Measurements from ENCODE around the gene SPATA3.

SPATA3 gene

DNA sequence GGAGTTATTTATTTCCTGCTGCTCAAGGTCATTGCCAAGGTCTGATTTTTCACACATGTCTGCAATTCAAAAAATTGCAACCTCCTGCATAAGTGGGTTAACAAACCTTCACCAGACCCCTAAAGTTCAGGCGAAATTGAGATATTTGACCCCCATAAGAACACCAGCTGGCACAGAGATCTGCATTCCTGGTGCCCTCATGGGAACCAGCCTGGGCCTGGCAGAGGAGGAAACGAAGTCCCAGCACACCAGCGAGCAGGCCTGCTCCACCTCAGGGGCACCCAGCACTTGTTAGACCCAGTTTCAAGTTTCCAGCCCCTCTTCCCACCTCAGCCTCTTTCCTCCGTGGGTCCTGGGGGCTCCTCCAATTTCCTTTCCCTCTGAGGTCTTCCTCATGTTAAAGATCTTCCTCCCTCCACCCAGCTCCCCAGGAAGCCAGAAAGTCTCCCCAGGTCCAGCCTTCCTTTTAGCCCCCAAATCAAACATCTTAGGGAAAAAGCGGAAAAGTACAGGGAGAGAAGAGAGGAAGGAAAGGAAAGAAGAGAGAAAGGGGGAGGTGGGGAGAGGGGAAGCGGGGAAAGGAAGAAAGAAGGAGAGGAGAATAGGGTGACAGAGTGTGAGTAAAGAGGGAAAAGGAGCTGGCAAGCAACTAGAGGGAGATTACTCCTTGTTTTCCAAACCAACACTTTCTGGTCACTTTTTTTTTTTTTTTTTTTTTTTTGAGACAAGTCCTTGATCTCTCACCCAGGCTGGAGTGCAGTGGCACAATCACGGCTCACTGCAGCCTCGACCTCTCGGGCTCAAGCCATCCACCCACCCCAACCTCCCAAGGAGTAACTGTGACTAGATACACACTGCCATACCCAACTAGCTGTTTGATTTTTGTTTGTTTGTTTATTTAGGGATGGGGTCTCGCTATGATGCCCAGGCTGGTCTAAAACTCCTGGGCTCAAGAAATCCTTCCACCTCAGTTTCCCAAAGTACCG, 37.5 kb downstream of the SPATA3 start:
- no peaks in the 10 kb centered on the region for H3K9me3 ChIP-seq
- H3K27ac ChIP-seq = no peak overlapping the region
- H3K27me3 ChIP-seq = peaks cover 68% of the 10 kb centered on the region
- TF ChIP-seq, protein P1, sequence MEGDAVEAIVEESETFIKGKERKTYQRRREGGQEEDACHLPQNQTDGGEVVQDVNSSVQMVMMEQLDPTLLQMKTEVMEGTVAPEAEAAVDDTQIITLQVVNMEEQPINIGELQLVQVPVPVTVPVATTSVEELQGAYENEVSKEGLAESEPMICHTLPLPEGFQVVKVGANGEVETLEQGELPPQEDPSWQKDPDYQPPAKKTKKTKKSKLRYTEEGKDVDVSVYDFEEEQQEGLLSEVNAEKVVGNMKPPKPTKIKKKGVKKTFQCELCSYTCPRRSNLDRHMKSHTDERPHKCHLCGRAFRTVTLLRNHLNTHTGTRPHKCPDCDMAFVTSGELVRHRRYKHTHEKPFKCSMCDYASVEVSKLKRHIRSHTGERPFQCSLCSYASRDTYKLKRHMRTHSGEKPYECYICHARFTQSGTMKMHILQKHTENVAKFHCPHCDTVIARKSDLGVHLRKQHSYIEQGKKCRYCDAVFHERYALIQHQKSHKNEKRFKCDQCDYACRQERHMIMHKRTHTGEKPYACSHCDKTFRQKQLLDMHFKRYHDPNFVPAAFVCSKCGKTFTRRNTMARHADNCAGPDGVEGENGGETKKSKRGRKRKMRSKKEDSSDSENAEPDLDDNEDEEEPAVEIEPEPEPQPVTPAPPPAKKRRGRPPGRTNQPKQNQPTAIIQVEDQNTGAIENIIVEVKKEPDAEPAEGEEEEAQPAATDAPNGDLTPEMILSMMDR (IDR thresholded peaks at IDR 0.05) = no peak
- no peaks in the 10 kb centered on the region for H3K36me3 ChIP-seq
- no peak overlapping the region for H3K4me3 ChIP-seq (ENCODE audit: low read depth in 1 of 2, low read length in 1 of 2)
- H3K4me1 ChIP-seq (ENCODE audit: control insufficient read depth in 1 of 2, insufficient read depth in 1 of 2, low read depth in 1 of 2, low read length in 1 of 2) = no peaks in the 10 kb centered on the region

DNA sequence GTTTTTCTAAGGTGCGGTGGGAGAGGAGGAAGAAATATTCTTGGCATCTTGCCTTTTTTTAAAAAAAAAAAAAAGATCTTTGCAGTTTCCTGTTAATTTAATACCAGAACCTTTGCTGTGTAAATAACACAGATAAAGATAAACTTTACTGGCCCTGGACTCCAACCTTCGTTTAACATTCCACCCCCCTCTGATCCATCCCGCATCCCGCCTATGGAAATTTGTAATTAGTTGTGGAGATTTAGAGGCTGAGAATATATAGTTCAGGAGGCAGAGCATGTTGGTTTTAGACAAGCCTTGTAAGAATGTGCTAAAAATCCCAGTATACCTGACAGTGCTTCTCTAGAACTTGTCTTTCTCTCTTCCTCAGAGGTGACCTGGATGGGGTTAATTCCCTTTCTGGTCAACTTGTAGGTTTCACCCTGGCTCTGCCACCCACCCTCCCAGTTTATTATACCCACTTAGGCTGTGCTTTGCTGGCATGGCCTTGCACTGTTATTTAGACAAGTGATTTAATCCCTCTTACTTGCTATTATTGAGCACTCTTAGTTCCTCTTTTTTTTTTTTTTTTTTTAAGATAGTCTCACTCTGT, 38.5 kb downstream of the SPATA3 start:
- TF ChIP-seq, protein P1 (IDR thresholded peaks at IDR 0.05) = no peak
- no peaks in the 10 kb centered on the region for H3K9me3 ChIP-seq
- no peaks in the 10 kb centered on the region for H3K36me3 ChIP-seq
- no peak overlapping the region for H3K4me3 ChIP-seq (ENCODE audit: low read depth in 1 of 2, low read length in 1 of 2)
- peaks cover 77% of the 10 kb centered on the region for H3K27me3 ChIP-seq
- H3K4me1 ChIP-seq (ENCODE audit: control insufficient read depth in 1 of 2, insufficient read depth in 1 of 2, low read depth in 1 of 2, low read length in 1 of 2) = no peaks in the 10 kb centered on the region
- no peak overlapping the region for H3K27ac ChIP-seq

- Histone ChIP-seq H3K27ac (no peak overlapping the region), H3K36me3 (no peaks in the 10 kb centered on the region), H3K27me3 (peaks cover 93% of the 10 kb centered on the region), H3K4me3 (ENCODE audit: low read depth in 1 of 2, low read length in 1 of 2) (no peak overlapping the region), H3K4me1 (ENCODE audit: control insufficient read depth in 1 of 2, insufficient read depth in 1 of 2, low read depth in 1 of 2, low read length in 1 of 2) (no peaks in the 10 kb centered on the region), H3K9me3 (no peaks in the 10 kb centered on the region)
- TF ChIP-seq, protein P1 (IDR thresholded peaks at IDR 0.05) = no peak
Measured at GRCh38 chr2:231036131-231036530, 40.2 kb downstream of the SPATA3 start.

DNA sequence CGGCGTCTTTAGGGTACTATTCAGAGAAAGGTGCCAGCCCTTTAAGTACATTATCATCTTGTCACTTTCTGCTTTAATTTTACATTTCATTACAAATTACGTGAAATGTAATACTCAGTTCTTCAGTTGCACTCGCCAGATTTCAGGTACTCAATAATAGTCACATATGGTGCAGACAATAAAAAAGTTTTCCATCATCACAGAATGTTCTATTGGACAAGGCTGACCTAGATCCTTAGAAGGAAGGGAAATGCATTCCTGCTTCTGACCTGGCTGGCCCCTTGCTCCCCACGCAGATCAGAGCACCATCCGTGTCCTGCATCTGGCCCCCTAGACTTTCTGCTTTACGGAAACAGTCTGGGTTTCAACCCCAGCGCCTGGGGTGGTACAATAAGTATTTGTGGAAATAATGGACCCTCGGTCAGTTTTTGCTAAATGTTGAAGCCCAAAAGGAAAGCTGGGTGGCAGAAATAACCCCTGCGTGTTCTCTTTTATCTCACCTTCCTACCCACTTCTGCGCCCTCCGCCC, 40.7 kb downstream of the SPATA3 start:
- H3K27me3 ChIP-seq = peaks cover 93% of the 10 kb centered on the region
- H3K27ac ChIP-seq = no peak overlapping the region
- H3K4me3 ChIP-seq (ENCODE audit: low read depth in 1 of 2, low read length in 1 of 2) = no peak overlapping the region
- no peaks in the 10 kb centered on the region for H3K4me1 ChIP-seq (ENCODE audit: control insufficient read depth in 1 of 2, insufficient read depth in 1 of 2, low read depth in 1 of 2, low read length in 1 of 2)
- H3K36me3 ChIP-seq = no peaks in the 10 kb centered on the region
- TF ChIP-seq, protein P1 (IDR thresholded peaks at IDR 0.05) = no peak
- H3K9me3 ChIP-seq = no peaks in the 10 kb centered on the region

GRCh38 chr2:231037202-231037730, 41.3 kb downstream of the SPATA3 start, which contains the start of gene C2orf72:
Gene C2orf72, plus strand, starts transcription at chr2:231037523. Its CDS starts 43 bp downstream, at chr2:231037566.
- H3K4me3 ChIP-seq (ENCODE audit: low read depth in 1 of 2, low read length in 1 of 2) = no peak within 1 kb of the TSS

More at GRCh38 chr2:231037202-231037730, 41.3 kb downstream of the SPATA3 start, which contains the start of gene C2orf72:
- Histone ChIP-seq H3K36me3 (no peaks in the 10 kb centered on the region), H3K9me3 (no peaks in the 10 kb centered on the region), H3K27ac (no peak within 1 kb of the TSS), H3K4me1 (ENCODE audit: control insufficient read depth in 1 of 2, insufficient read depth in 1 of 2, low read depth in 1 of 2, low read length in 1 of 2) (no peaks in the 10 kb centered on the region), H3K27me3 (peaks cover 93% of the 10 kb centered on the region)
- TF ChIP-seq, protein P1 (IDR thresholded peaks at IDR 0.05) = no peak
